Omental fat pad (tissue), 4 donors: ENCODE results near the gene SCAND1. TPM values are rescaled to one million over a fixed set of nuclear protein-coding genes. Genes with fewer than 3 reads are reported as not detected.

Experiments
- ATAC-seq: fragments of 150-250 bp; one replicate; pipeline ENCODE4 v1.9.1; 2016; ENCODE audit warnings: mild to moderate bottlenecking, moderate library complexity; ENCODE audit not compliant: low FRiP score
- DNase-seq: peaks from one replicate; pipeline ENCODE4 v3.0.0-alpha.2; 2019; ENCODE audit warnings: low spot score
- total RNA-seq, 4 donors: library from RNA; depleted of rRNA; stranded (reverse); fragments of >200 nt; gene quantifications; one replicate each; pipeline ENCODE4 v1.1.0, GENCODE V29; 2016
- TF ChIP-seq, protein P1 (sequence below), 3 donors: fragments of 450-650 bp; IDR thresholded peaks; one replicate each; pipeline ENCODE4 v1.5.1; 2016 to 2017; ENCODE audit warnings: antibody characterized with exemption in 3 of 3, mild to moderate bottlenecking in 3 of 3, moderate library complexity in 2 of 3

The SCAND1 gene
- total RNA-seq, 4 donors from 2014 or later: 65.0 to 102 (median 100) TPM

DNA sequence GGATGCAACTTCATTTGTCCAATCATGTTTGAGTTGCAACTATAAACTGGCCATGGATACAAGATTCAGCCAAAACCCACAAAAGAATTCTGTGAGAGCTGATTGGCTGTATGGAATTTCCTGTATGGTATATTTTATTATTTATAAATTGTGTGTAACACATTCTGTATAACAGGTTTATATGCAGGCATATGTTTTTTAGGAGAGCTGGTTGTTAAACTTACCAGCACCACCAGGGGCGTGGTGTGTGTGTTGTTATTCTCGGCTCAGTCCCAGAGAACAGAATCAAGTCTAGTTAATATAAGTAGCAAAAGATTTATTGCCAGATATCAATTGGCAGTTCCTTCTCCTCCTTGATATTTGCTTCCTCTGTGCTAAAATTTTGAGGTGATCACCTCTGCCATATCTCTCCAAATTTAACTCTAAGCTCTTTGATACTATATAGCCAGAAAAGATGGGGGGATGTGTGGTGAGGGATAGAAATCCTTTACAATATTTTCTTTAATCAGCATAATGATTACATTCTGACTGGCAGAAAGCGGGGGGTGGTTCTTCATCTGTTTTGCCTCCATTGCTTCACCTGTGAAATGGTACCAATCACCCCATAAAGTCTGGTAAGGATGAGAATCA is 37.0 kb upstream of the SCAND1 start:
- DNase-seq (no peak), ATAC-seq (no peak)
- TF ChIP-seq, protein P1, sequence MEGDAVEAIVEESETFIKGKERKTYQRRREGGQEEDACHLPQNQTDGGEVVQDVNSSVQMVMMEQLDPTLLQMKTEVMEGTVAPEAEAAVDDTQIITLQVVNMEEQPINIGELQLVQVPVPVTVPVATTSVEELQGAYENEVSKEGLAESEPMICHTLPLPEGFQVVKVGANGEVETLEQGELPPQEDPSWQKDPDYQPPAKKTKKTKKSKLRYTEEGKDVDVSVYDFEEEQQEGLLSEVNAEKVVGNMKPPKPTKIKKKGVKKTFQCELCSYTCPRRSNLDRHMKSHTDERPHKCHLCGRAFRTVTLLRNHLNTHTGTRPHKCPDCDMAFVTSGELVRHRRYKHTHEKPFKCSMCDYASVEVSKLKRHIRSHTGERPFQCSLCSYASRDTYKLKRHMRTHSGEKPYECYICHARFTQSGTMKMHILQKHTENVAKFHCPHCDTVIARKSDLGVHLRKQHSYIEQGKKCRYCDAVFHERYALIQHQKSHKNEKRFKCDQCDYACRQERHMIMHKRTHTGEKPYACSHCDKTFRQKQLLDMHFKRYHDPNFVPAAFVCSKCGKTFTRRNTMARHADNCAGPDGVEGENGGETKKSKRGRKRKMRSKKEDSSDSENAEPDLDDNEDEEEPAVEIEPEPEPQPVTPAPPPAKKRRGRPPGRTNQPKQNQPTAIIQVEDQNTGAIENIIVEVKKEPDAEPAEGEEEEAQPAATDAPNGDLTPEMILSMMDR (IDR thresholded peaks at IDR 0.05): no peak

DNA sequence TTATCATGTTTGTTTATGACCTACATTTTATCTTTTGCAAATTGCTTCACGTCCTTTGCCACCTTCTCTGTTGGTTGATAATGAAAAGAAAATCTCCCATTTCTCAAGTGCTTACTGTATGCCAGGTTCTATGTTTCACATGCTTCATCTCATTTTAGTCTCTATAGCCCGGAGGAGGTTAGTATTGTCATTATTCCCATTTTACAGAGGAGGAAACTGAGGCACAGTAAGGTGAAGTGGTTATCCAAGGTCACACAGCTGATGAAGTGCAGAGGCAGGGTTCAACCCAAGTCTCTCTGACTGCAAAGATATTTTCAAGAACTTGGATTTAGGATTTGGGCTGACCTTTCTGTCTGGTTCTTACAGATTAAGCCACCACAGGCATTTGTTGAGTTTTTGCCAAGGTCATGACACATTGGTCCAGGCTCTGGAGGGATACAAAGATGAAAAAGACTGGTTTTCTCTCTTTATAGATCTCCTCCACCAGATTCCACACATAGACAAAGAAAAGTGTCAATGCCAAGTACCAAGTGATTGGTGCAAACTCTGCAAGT is 34.7 kb upstream of the SCAND1 start:
- ATAC-seq (no peak), DNase-seq (no peak)
- TF ChIP-seq, protein P1 (IDR thresholded peaks at IDR 0.05): no peak

DNA sequence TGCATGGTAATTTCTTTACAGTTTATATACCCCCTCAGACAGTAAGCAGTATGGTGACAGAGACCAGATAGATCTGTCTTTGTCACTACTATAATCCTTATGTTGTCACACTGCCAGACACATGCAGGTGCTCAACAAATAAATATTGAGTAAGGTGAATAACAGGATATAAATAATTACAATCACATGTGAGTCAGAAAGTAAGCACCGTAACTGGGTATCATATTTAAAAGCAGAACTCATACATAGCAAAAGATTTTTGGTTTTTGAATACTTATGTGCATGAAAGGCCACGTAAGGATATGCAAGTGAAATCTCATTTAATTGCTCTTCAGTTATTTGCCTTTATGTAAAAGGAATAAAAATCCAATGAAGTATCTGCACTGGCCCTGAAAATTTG is 31.5 kb upstream of the SCAND1 start:
- no peak for DNase-seq
- TF ChIP-seq, protein P1 (IDR thresholded peaks at IDR 0.05): no peak
- no peak for ATAC-seq

DNA sequence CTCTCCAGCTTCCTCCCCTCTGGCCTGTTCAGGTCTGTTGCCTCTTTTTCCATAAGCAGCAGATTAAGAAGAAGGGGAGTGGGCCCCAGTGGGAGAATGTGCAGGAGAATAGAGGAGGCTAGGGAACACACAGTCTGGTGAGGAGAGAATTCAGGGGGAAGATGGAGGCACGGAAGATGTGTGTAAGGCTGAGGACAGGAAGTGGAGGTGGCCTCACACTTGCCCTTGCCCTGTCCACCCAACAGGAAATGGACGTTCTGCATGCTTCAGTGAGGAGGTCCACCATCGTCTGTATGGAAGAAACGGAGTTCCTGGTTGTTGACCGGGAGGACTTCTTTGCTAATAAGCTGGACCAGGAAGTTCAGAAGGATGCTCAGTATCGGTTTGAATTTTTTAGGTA is 30.1 kb upstream of the SCAND1 start:
- TF ChIP-seq, protein P1 (IDR thresholded peaks at IDR 0.05): no peak
- DNase-seq (no peak), ATAC-seq (no peak)

DNA sequence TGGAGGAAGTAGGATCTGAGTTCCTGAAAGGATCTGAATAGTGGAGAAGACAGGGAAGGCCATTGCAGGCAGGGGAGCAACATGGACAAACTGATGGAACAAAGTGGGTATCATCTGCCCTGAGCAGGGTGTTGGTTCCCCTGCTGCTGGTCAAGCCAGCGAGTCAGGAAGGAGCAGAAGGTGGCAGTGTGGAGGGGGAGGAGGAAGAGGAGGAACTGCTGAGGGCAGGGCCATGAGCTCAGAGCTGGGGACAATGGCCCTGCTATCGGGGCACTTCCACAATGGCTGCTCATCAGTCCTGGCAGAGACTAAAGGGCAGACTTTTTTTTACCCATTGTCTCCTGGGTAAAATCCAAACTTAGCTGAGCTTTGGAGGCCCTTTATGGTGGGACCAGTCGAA is 27.7 kb upstream of the SCAND1 start:
- DNase-seq: no peak
- no peak for ATAC-seq
- TF ChIP-seq, protein P1 (IDR thresholded peaks at IDR 0.05): no peak

DNA sequence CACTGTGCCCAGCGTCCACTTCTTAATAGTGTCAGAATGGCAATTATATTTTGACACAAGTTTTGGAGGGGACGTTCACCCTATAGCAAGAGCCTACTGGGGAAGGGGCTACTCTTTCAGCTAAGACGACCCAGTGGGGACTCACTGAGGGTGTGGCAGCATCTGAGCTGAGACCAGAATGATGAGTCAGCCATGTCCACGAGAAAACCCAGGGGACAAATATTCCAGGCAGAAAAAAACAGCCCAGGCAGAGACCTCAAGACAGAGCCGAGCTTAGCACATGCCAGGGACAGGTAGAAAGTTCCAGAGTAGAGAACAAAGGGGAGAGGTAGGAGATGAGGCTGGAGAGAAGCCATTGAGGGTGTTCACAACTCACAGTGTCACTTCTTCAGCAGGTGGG is 25.2 kb upstream of the SCAND1 start:
- DNase-seq (no peak), ATAC-seq (no peak)
- TF ChIP-seq, protein P1 (IDR thresholded peaks at IDR 0.05): no peak

DNA sequence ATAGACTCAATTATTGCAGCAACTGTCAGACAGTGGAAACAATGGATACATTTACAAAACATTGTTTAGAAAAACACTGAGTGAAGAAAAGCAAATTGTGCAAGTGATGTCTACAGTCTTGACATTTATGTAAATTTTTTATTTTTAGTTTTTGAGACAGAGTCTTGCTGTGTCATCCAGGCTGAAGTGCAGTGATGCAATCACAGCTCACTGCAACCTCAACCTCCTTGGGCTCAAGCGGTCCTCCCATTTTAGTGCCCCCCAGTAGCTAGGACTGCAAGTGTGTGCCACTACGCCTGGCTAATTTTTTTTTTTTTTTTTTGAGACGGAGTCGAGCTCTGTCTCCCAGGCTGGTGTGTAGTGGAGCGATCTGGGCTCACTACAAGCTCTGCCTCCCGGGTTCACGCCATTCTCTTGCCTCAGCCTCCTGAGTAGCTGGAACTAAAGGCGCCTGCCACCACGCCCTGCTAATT is 23.8 kb upstream of the SCAND1 start:
- TF ChIP-seq, protein P1 (IDR thresholded peaks at IDR 0.05): no peak
- DNase-seq (no peak), ATAC-seq (peak; percentile 46)
